GM12878 (cell line): ENCODE measurements around the gene ALDH18A1. TPM values are rescaled to one million over a fixed set of nuclear protein-coding genes. Genes with fewer than 3 reads are reported as not detected.
A peak's percentile ranks its signal among the peaks of the same experiment; 100 is the strongest.

Source experiments
- ATAC-seq: fragments of 200-7000 bp; cut with Tn5 transposase; 3 replicates; pipeline ENCODE4 v1.9.1; 2020; ENCODE audit warnings: mild to moderate bottlenecking, moderate library complexity
- BruUV-seq: library from RNA; stranded (reverse); fragments of 400-500 nt; replicated peaks from 2 replicates; lab custom pipeline; 2021; lab: Mats Ljungman, UMichigan
- CTCF ChIA-PET: fragments of 300-600 bp; sonication (Branson Sonifier 250); formaldehyde crosslinking; extraction: SDS; loops from one replicate; lab custom pipeline; 2021; ENCODE audit warnings: inconsistent platforms; lab: Yijun Ruan, JAX
- POLR2A ChIA-PET: fragments of 350-600 bp; formaldehyde crosslinking; extraction: SDS; loops from one replicate; lab custom pipeline; 2021; ENCODE audit warnings: inconsistent platforms; lab: Charles Lee
- RAD21 ChIA-PET: fragments of 300-600 bp; sonication (Branson Sonifier 250); formaldehyde crosslinking; loops from one replicate; lab custom pipeline; 2023; ENCODE audit warnings: antibody characterized with exemption; ENCODE audit not compliant: unreplicated experiment; lab: Charles Lee
- SMC1A ChIA-PET: fragments of 300-600 bp; sonication (Branson Sonifier 250); formaldehyde crosslinking; loops from one replicate; lab custom pipeline; 2023; ENCODE audit not compliant: unreplicated experiment, uncharacterized antibody; lab: Charles Lee
- DNase-seq: peaks from one replicate; pipeline ENCODE4 v3.0.0-alpha.2; 2011; ENCODE audit warnings: low read depth, low spot score
- FAIRE-seq: peaks from 3 replicates; lab custom pipeline; 2011; peaks lifted over from hg19 to GRCh38; lab: Jason Lieb, UNC
- H2AFZ ChIP-seq: 2 replicates; pipeline ENCODE4 v1.6.0; 2011; ENCODE audit warnings: low read depth, low read length, control low read depth; ENCODE audit not compliant: control insufficient read depth
- H3K27ac ChIP-seq: 2 replicates; pipeline ENCODE4 v1.5.1; 2011; ENCODE audit warnings: control low read depth; ENCODE audit not compliant: control insufficient read depth, insufficient read depth
- H3K27me3 ChIP-seq, 2 experiments: replicated peaks in 1 of 2; 2 replicates each; pipeline versions ENCODE4 v1.6.0 to v1.6.1; 2011; ENCODE audit warnings: low read length in 1 of 2; ENCODE audit not compliant: control insufficient read depth in 2 of 2, insufficient read depth in 2 of 2
- H3K36me3 ChIP-seq, 2 experiments: 2 replicates each; pipeline ENCODE4 v1.5.1; 2011; ENCODE audit warnings: low read length in 1 of 2; ENCODE audit not compliant: control insufficient read depth in 2 of 2, insufficient read depth in 2 of 2
- H3K4me1 ChIP-seq: 2 replicates; pipeline ENCODE4 v1.6.1; 2011; ENCODE audit warnings: mild to moderate bottlenecking, low read length, moderate library complexity, mixed read lengths; ENCODE audit not compliant: control insufficient read depth, insufficient read depth
- H3K4me2 ChIP-seq: 2 replicates; pipeline ENCODE4 v1.6.0; 2011; ENCODE audit warnings: control low read depth; ENCODE audit not compliant: control insufficient read depth, insufficient read depth
- H3K4me3 ChIP-seq: fragments of 200-600 bp; sonication (generic); 2 replicates; pipeline ENCODE4 v1.5.1; 2016
- H3K79me2 ChIP-seq: 2 replicates; pipeline ENCODE4 v1.6.0; 2011; ENCODE audit warnings: low read length; ENCODE audit not compliant: control insufficient read depth, insufficient read depth
- H3K9ac ChIP-seq: 2 replicates; pipeline ENCODE4 v1.8.0; 2011; ENCODE audit warnings: low read length, control low read depth, mixed read lengths; ENCODE audit not compliant: control insufficient read depth, insufficient read depth
- H3K9me3 ChIP-seq: replicated peaks from 3 replicates; pipeline ENCODE4 v1.5.1; 2011; ENCODE audit warnings: mild to moderate bottlenecking, low read length; ENCODE audit not compliant: control insufficient read depth, insufficient read depth
- H4K20me1 ChIP-seq: 2 replicates; pipeline ENCODE4 v1.6.0; 2011; ENCODE audit not compliant: control insufficient read depth, insufficient read depth
- ATF7 ChIP-seq: fragments of 450-650 bp; IDR thresholded peaks from 2 replicates; pipeline ENCODE4 v1.6.1; 2016; ENCODE audit warnings: low read depth, mild to moderate bottlenecking
- CBFB ChIP-seq: IDR thresholded peaks from 2 replicates; pipeline ENCODE4 v1.6.1; 2016; ENCODE audit warnings: antibody characterized with exemption, low read depth
- CEBPB ChIP-seq, 2 experiments: fragments of 150-350 bp in 1 of 2; IDR thresholded peaks; 2 replicates each; pipeline ENCODE4 v1.6.1; 2012 to 2014; ENCODE audit warnings: low read depth in 2 of 2, low read length in 2 of 2, borderline replicate concordance in 1 of 2, inconsistent platforms in 1 of 2
- E4F1 ChIP-seq: fragments of 450-650 bp; IDR thresholded peaks from 2 replicates; pipeline ENCODE4 v1.6.1; 2018; ENCODE audit warnings: borderline replicate concordance, mild to moderate bottlenecking; ENCODE audit not compliant: partially characterized antibody
- ELK1 ChIP-seq: IDR thresholded peaks from 2 replicates; pipeline ENCODE4 v1.6.1; 2012; ENCODE audit warnings: low read depth, low read length, improper control_type of control experiment
- ETV6 ChIP-seq, 2 experiments: fragments of 450-650 bp in 1 of 2; IDR thresholded peaks in 1 of 2; conservative IDR thresholded peaks in 1 of 2; 2 replicates each; pipeline ENCODE4 v1.6.1; 2014; ENCODE audit warnings: antibody characterized with exemption in 1 of 2, borderline replicate concordance in 1 of 2, low read depth in 1 of 2, mild to moderate bottlenecking in 1 of 2, moderate library complexity in 1 of 2
- EZH2 ChIP-seq: IDR thresholded peaks from 2 replicates; pipeline ENCODE4 v1.6.1; 2012; ENCODE audit warnings: low read depth, mild to moderate bottlenecking, control low read depth, inconsistent platforms, low read length, borderline replicate concordance; ENCODE audit not compliant: control insufficient read depth
- JUNB ChIP-seq: IDR thresholded peaks from 2 replicates; pipeline ENCODE4 v1.6.1; 2016; ENCODE audit warnings: antibody characterized with exemption, mild to moderate bottlenecking
- JUND ChIP-seq: IDR thresholded peaks from 2 replicates; pipeline ENCODE4 v1.6.1; 2012; ENCODE audit warnings: low read depth, mild to moderate bottlenecking, low read length, improper control_type of control experiment, moderate library complexity
- MAX ChIP-seq: IDR thresholded peaks from 2 replicates; pipeline ENCODE4 v1.6.1; 2012; ENCODE audit warnings: low read depth, low read length, improper control_type of control experiment
- MTA3 ChIP-seq: IDR thresholded peaks from 2 replicates; pipeline ENCODE4 v1.6.1; 2012; ENCODE audit warnings: low read length, inconsistent platforms, borderline replicate concordance
- POLR2AphosphoS5 ChIP-seq: IDR thresholded peaks from 2 replicates; pipeline ENCODE4 v1.6.1; 2011; ENCODE audit warnings: mild to moderate bottlenecking, low read length, inconsistent platforms
- POU2F2 ChIP-seq: IDR thresholded peaks from 3 replicates; pipeline ENCODE4 v1.6.1; 2011; ENCODE audit warnings: low read depth, mild to moderate bottlenecking, low read length, borderline replicate concordance
- RAD21 ChIP-seq: IDR thresholded peaks from 2 replicates; pipeline ENCODE4 v1.6.1; 2011; ENCODE audit warnings: mild to moderate bottlenecking, low read depth, low read length, moderate library complexity; ENCODE audit not compliant: insufficient read depth
- RAD51 ChIP-seq: fragments of 450-650 bp; IDR thresholded peaks from 2 replicates; pipeline ENCODE4 v1.6.1; 2016; ENCODE audit warnings: moderate library complexity, mild to moderate bottlenecking, inconsistent platforms
- SPI1 ChIP-seq: IDR thresholded peaks from 2 replicates; pipeline ENCODE4 v1.6.1; 2011; ENCODE audit warnings: low read depth, mild to moderate bottlenecking, low read length, moderate library complexity, borderline replicate concordance; ENCODE audit not compliant: insufficient read depth
- TCF3 ChIP-seq: IDR thresholded peaks from 2 replicates; pipeline ENCODE4 v1.6.1; 2012; ENCODE audit warnings: low read depth, mild to moderate bottlenecking, low read length, borderline replicate concordance; ENCODE audit not compliant: insufficient read depth
- YBX1 ChIP-seq: fragments of 450-650 bp; IDR thresholded peaks from 2 replicates; pipeline ENCODE4 v1.6.1; 2016; ENCODE audit warnings: antibody characterized with exemption
- ZNF217 ChIP-seq: fragments of 450-650 bp; IDR thresholded peaks from 2 replicates; pipeline ENCODE4 v1.6.1; 2017; ENCODE audit warnings: antibody characterized with exemption, mild to moderate bottlenecking
- ZNF274 ChIP-seq: IDR thresholded peaks from one replicate; pipeline ENCODE4 v1.8.0; 2011; ENCODE audit not compliant: insufficient read length, insufficient read depth
- ZZZ3 ChIP-seq: IDR thresholded peaks from 2 replicates; pipeline ENCODE4 v1.6.1; 2011; ENCODE audit warnings: low read depth; ENCODE audit not compliant: control insufficient read depth, insufficient read length
- WGBS: methylation state at CpG from one replicate; pipeline ENCODE4 v1.1.6; 2016; ENCODE audit warnings: low lambda C conversion rate; ENCODE audit not compliant: insufficient replicate concordance, insufficient coverage; ENCODE audit errors: missing lambda C conversion rate; 5-methylcytosine and 5-hydroxymethylcytosine counted together
- in situ Hi-C: fragments of 300-500 bp; cut with MboI; formaldehyde crosslinking; loops from 9 replicates; pipeline ENCODE4 v1.14.3; 2018; ENCODE audit warnings: mixed read lengths
- intact Hi-C: fragments of 100-400 bp; cut with micrococcal nuclease; formaldehyde crosslinking; loops from one replicate; pipeline ENCODE4 v1.14.2; 2022; ENCODE audit not compliant: unreplicated experiment
- polyA plus RNA-seq, 11 experiments: library from polyadenylated mRNA; depleted of rRNA in 4 of 11; unstranded in 6 of 11; stranded (reverse) in 5 of 11; fragments of >200 nt; fragmentation: Nextera tagmentation in 4 of 11; fragmentation: Illumina TruSeq in 1 of 11; extraction: Ambion mirVana in 4 of 11; extraction: Trizol in 1 of 11; gene quantifications; 1 replicate in 1 of 11; 2 replicates in 10 of 11; pipeline versions ENCODE4 v1.2.1 to v1.2.3, GENCODE V29; 2011 to 2016; ENCODE audit warnings: inconsistent platforms in 2 of 11, missing spikeins in 2 of 11, low read depth in 1 of 11
- total RNA-seq, 4 experiments: library from RNA; depleted of rRNA in 3 of 4; stranded (reverse); fragments of >200 nt in 3 of 4; fragmentation: Illumina TruSeq in 1 of 4; extraction: Trizol in 1 of 4; gene quantifications; 2 replicates each; pipeline versions ENCODE4 v1.2.1 to v1.2.3, GENCODE V29; 2013 to 2021

Gene ALDH18A1
- total and polyA plus RNA-seq, 10 of the 15 experiments (the other 5 are each of a cell fraction or from before 2014, with no cell fraction given) = 24.3 to 118 (median 99.3) TPM

- Histone ChIP-seq H4K20me1 (no peaks in the 10 kb centered on the region), H3K9ac (no peak overlapping the region), H3K27ac (peak overlapping the region; percentile 38; the same call in 1 of the 2 replicates), H3K9me3 (peaks cover 6% of the 10 kb centered on the region; the same call in 2 of the 3 replicates), H3K79me2 (peaks cover 13% of the 10 kb centered on the region), H3K4me2 (no peak overlapping the region), H3K4me1 (peaks cover 13% of the 10 kb centered on the region), H3K27me3 (no peaks in the 10 kb centered on the region), H2AFZ (peak overlapping the region; percentile 62), H3K4me3 (no peak overlapping the region), H3K36me3 (no peaks in the 10 kb centered on the region)
- ChIA-PET RAD21 (interaction anchor here (1.0 to 7.6 kb wide), 5 partner anchors 59 to 168 kb away, joined by 3 to 324 read pairs (median 4); partner anchors contain the start of gene ENTPD1), POLR2A (interaction anchor here (0.5 to 1.6 kb wide), 2 partner anchors 15 to 59 kb away, joined by 3 to 7 read pairs; no protein-coding TSS in a partner anchor), SMC1A (interaction anchor here (0.9 to 7.7 kb wide), 6 partner anchors 17 to 143 kb away, joined by 3 to 267 read pairs (median 6); partner anchors contain the start of gene ENTPD1), CTCF (interaction anchor here (1.5 to 6.8 kb wide), 3 partner anchors 60 to 168 kb away, joined by 5 to 337 read pairs (median 112); partner anchors contain the start of gene ENTPD1)
- DNase-seq = peak; percentile 63
- FAIRE-seq = peak; percentile 88
- no TSS peak for BruUV-seq
- ATAC-seq = peak; percentile 42
- 17% methylated on average over 3 of the region's 3 CpGs for WGBS
- intact Hi-C loops = loop anchor here (10.0 kb wide), 1 partner anchor 287 kb away; no protein-coding TSS in a partner anchor
- in situ Hi-C loops = loop anchor here (5.0 kb wide), 1 partner anchor 50 kb away; no protein-coding TSS in a partner anchor
- TF ChIP-seq YBX1 (no peak), POU2F2 (no peak), TCF3 (no peak), MAX (no peak), CBFB (no peak), SPI1 (peak; percentile 92), EZH2 (no peak), ZNF274 (no peak), JUNB (no peak), ZZZ3 (no peak), ELK1 (no peak), JUND (no peak), ZNF217 (no peak), ATF7 (peak; percentile 40; the same call in 1 of the 2 replicates), MTA3 (no peak), POLR2AphosphoS5 (no peak), ETV6 (conservative IDR thresholded peaks at IDR 0.05 in 1 of 2, IDR thresholded peaks at IDR 0.05 in 1 of 2; ENCODE audit: borderline replicate concordance in 1 of 2, low read depth in 1 of 2) (no peak), E4F1 (no peak), RAD51 (peak; percentile 59), CEBPB (IDR thresholded peaks at IDR 0.05; ENCODE audit: borderline replicate concordance in 1 of 2, low read depth in 2 of 2, low read length in 2 of 2) (no peak), RAD21 (no peak)
Observed at GRCh38 chr10:95697429-95697828, 40.9 kb upstream of the ALDH18A1 start.
